Neural progenitor cell (in vitro differentiated cells): ENCODE measurements around the gene PTPRR.

ENCODE experiments used
- CTCF ChIP-seq: fragments of 200-600 bp; sonication (generic); IDR thresholded peaks from 2 replicates; pipeline ENCODE4 v1.5.1; 2017; ENCODE audit warnings: antibody characterized with exemption, mild to moderate bottlenecking
- EZH2 ChIP-seq: fragments of 200-600 bp; sonication (generic); IDR thresholded peaks from 2 replicates; pipeline ENCODE4 v1.6.1; 2017; ENCODE audit warnings: antibody characterized with exemption, mild to moderate bottlenecking, moderate library complexity
- EZH2phosphoT487 ChIP-seq: fragments of 200-600 bp; sonication (generic); IDR thresholded peaks from 2 replicates; pipeline ENCODE4 v1.6.1; 2017; ENCODE audit warnings: antibody characterized with exemption

- TF ChIP-seq EZH2 (no peak), CTCF (no peak), EZH2phosphoT487 (no peak)
Observed at GRCh38 chr12:70648191-70648590, 272.3 kb downstream of the PTPRR start.
